ENCODE results near the gene PDE3B. TPM values are rescaled to one million over a fixed set of nuclear protein-coding genes. Genes with fewer than 3 reads are reported as not detected.

PDE3B gene
- polyA plus RNA-seq, 1 of the 3 experiments (the other 2 are of a cell fraction), result 0.26 TPM

DNA sequence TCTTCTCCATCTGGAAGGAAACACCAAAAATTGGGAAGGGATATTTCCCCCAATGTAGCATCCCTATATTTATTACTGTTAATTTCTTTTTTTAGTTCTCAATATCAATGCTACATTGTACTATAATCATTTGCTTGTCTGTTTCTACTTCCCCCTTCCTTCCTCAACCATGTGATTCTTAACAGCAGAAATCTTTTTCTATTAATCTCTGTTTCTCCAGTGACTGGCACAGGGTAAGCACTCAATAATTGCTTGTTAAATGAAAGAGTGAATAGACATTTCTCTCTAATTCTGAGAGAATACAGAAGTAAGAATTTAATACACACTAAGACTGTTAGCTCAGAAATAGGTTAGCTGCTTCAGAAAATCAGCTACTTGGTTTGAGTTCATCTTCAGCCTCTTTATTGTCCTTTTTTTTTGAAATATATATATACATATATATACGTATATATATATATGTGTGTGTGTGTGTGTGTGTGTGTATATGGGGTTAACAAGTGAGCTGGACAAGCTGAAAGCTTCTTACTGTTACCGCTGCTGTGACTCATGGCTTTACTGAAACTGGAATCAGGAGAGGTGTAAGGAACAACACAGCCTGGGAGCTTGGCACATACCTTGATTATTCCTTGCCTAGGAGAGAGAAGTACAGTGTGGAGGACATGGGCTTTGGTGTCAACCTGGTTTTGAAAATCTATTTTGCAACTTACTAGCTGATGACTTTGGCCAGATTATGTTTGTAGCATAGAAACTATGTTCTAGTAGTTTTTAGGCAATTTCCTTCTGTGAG, 26.2 kb upstream of the PDE3B start:
- CTCF ChIA-PET, result no interaction called here
- Histone ChIP-seq H3K9me3 (no peaks in the 10 kb centered on the region), H2AFZ (ENCODE audit: low read depth) (no peak overlapping the region), H3K36me3 (replicated peaks in 1 of 2; ENCODE audit: control insufficient read depth in 1 of 2, insufficient read depth in 2 of 2, low read length in 1 of 2) (no peaks in the 10 kb centered on the region), H3K4me3 (ENCODE audit: low read depth in 2 of 2, low read length in 1 of 2) (no peak overlapping the region), H3K27me3 (ENCODE audit: insufficient read depth) (no peaks in the 10 kb centered on the region), H3F3A (replicated peaks; ENCODE audit: insufficient read depth) (no peaks in the 10 kb centered on the region), H4K20me1 (ENCODE audit: insufficient read depth) (no peaks in the 10 kb centered on the region), H3K9ac (no peak overlapping the region), H3K27ac (ENCODE audit: low read depth in 2 of 2, low read length in 1 of 2) (no peak overlapping the region), H3K4me2 (no peak overlapping the region), H3K79me2 (ENCODE audit: insufficient read depth) (no peaks in the 10 kb centered on the region), H3K4me1 (ENCODE audit: control insufficient read depth in 1 of 2, insufficient read depth in 2 of 2, low read depth in 1 of 2, low read length in 1 of 2) (no peaks in the 10 kb centered on the region; a peak in 1 of 4 replicates), H3K9me2 (no peaks in the 10 kb centered on the region)
- 55% methylated on average over 2 of the region's 2 CpGs for WGBS (ENCODE audit: low lambda C conversion rate)
- POLR2A ChIA-PET, result interaction anchor here (0.6 kb wide), 1 partner anchor 223 kb away, joined by 3 read pairs; no protein-coding TSS in a partner anchor
- no peak for DNase-seq
- TF ChIP-seq NRF1 (IDR thresholded peaks at IDR 0.05; ENCODE audit: low read depth, low read length), result no peak

DNA sequence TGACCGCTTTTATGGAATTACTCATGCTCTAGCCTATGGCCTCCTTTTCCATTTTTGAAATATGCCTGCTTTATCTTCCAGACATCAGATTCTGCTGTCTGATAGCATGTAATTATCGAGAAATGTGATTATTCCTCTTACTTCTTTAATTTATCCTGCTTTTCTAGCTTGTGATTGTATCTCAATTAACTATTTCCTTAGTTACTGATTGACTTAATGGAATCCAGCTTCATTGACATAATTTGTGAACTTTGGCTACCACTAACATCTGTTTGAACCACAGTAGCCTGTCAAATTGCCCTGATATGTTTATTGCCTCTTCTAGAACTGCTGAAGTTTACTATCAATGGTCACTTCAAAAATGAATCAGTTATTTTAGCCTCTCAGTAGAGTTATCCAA, 25.5 kb upstream of the PDE3B start:
- Histone ChIP-seq H3K4me2 (no peak overlapping the region), H3K36me3 (replicated peaks in 1 of 2; ENCODE audit: control insufficient read depth in 1 of 2, insufficient read depth in 2 of 2, low read length in 1 of 2) (no peaks in the 10 kb centered on the region), H3F3A (replicated peaks; ENCODE audit: insufficient read depth) (no peaks in the 10 kb centered on the region), H3K27me3 (ENCODE audit: insufficient read depth) (no peaks in the 10 kb centered on the region), H3K9me3 (no peaks in the 10 kb centered on the region), H2AFZ (ENCODE audit: low read depth) (no peak overlapping the region), H3K27ac (ENCODE audit: low read depth in 2 of 2, low read length in 1 of 2) (no peak overlapping the region), H3K9ac (no peak overlapping the region), H3K4me1 (ENCODE audit: control insufficient read depth in 1 of 2, insufficient read depth in 2 of 2, low read depth in 1 of 2, low read length in 1 of 2) (peaks cover 0 to 2% of the 10 kb centered on the region in 2 experiments; a peak in 1 of 4 replicates), H3K9me2 (no peaks in the 10 kb centered on the region), H3K79me2 (ENCODE audit: insufficient read depth) (no peaks in the 10 kb centered on the region), H3K4me3 (ENCODE audit: low read depth in 2 of 2, low read length in 1 of 2) (no peak overlapping the region), H4K20me1 (ENCODE audit: insufficient read depth) (no peaks in the 10 kb centered on the region)
- ChIA-PET CTCF (no interaction called here), POLR2A (interaction anchor here (0.6 kb wide), 1 partner anchor 224 kb away, joined by 3 read pairs; no protein-coding TSS in a partner anchor)
- no peak for DNase-seq
- 39% methylated on average over 2 of the region's 2 CpGs for WGBS (ENCODE audit: low lambda C conversion rate)
- TF ChIP-seq RCOR1 (IDR thresholded peaks at IDR 0.05; ENCODE audit: low read length) (peak; percentile 67; the same call in 1 of the 2 replicates), EP300 (IDR thresholded peaks at IDR 0.05; ENCODE audit: borderline replicate concordance in 1 of 2, low read depth in 1 of 2, low read length in 1 of 2) (peak in 1 of 2 experiments; percentile 57; a peak in 1 of 4 replicates)
- TF ChIP-seq, protein P1, sequence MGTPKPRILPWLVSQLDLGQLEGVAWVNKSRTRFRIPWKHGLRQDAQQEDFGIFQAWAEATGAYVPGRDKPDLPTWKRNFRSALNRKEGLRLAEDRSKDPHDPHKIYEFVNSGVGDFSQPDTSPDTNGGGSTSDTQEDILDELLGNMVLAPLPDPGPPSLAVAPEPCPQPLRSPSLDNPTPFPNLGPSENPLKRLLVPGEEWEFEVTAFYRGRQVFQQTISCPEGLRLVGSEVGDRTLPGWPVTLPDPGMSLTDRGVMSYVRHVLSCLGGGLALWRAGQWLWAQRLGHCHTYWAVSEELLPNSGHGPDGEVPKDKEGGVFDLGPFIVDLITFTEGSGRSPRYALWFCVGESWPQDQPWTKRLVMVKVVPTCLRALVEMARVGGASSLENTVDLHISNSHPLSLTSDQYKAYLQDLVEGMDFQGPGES (IDR thresholded peaks at IDR 0.05; ENCODE audit: low read depth, low read length), result no peak

GRCh38 chr11:14619603-14620531, 23.7 kb upstream of the PDE3B start:
- no peak for DNase-seq
- CTCF ChIA-PET, result no interaction called here
- POLR2A ChIA-PET, result no interaction called here

More at GRCh38 chr11:14619603-14620531, 23.7 kb upstream of the PDE3B start:
- Histone ChIP-seq H3K9ac (no peak overlapping the region), H3F3A (replicated peaks; ENCODE audit: insufficient read depth) (no peaks in the 10 kb centered on the region), H3K4me3 (ENCODE audit: low read depth in 2 of 2, low read length in 1 of 2) (no peak overlapping the region), H3K9me3 (no peaks in the 10 kb centered on the region), H3K79me2 (ENCODE audit: insufficient read depth) (no peaks in the 10 kb centered on the region), H2AFZ (ENCODE audit: low read depth) (no peak overlapping the region), H3K27me3 (ENCODE audit: insufficient read depth) (no peaks in the 10 kb centered on the region), H3K4me2 (no peak overlapping the region), H3K36me3 (replicated peaks in 1 of 2; ENCODE audit: control insufficient read depth in 1 of 2, insufficient read depth in 2 of 2, low read length in 1 of 2) (no peaks in the 10 kb centered on the region), H3K9me2 (no peaks in the 10 kb centered on the region), H3K27ac (ENCODE audit: low read depth in 2 of 2, low read length in 1 of 2) (no peak overlapping the region), H4K20me1 (ENCODE audit: insufficient read depth) (no peaks in the 10 kb centered on the region), H3K4me1 (ENCODE audit: control insufficient read depth in 1 of 2, insufficient read depth in 2 of 2, low read depth in 1 of 2, low read length in 1 of 2) (peaks cover 0 to 2% of the 10 kb centered on the region in 2 experiments; a peak in 1 of 4 replicates)
- TF ChIP-seq, protein P2, sequence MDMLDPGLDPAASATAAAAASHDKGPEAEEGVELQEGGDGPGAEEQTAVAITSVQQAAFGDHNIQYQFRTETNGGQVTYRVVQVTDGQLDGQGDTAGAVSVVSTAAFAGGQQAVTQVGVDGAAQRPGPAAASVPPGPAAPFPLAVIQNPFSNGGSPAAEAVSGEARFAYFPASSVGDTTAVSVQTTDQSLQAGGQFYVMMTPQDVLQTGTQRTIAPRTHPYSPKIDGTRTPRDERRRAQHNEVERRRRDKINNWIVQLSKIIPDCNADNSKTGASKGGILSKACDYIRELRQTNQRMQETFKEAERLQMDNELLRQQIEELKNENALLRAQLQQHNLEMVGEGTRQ (IDR thresholded peaks at IDR 0.05; ENCODE audit: borderline replicate concordance, low read depth, low read length), result no peak
- TF ChIP-seq RXRA (IDR thresholded peaks at IDR 0.05; ENCODE audit: borderline replicate concordance, low read depth) (no peak), RAD21 (IDR thresholded peaks at IDR 0.05; ENCODE audit: low read length) (no peak), USF1 (IDR thresholded peaks at IDR 0.05; ENCODE audit: borderline replicate concordance, low read depth) (no peak), YY1 (IDR thresholded peaks at IDR 0.05; ENCODE audit: low read depth) (no peak), ZBTB33 (IDR thresholded peaks at IDR 0.05; ENCODE audit: borderline replicate concordance, low read depth) (no peak), EP300 (IDR thresholded peaks at IDR 0.05; ENCODE audit: borderline replicate concordance in 1 of 2, low read depth in 1 of 2, low read length in 1 of 2) (no peak)
- WGBS (ENCODE audit: low lambda C conversion rate), result 59% methylated on average over 4 of the region's 4 CpGs

Data from SK-N-SH (cell line).